ENCODE data around the gene RABGAP1L. TPM values are rescaled to one million over a fixed set of nuclear protein-coding genes. Genes with fewer than 3 reads are reported as not detected.

The RABGAP1L gene
- polyA plus RNA-seq, 1 donor (not counting 4 experiments of a cell fraction or from before 2014, with no cell fraction given): 24.2 TPM

- FAIRE-seq (no peak), DNase-seq (ENCODE audit: low read depth, low spot score) (no peak)
- no peak overlapping the region for H2AFZ ChIP-seq (ENCODE audit: control insufficient read depth, low read length)
- H3K9me1 ChIP-seq (ENCODE audit: control insufficient read depth, extremely low read depth, insufficient read depth, low read length): no peaks in the 10 kb centered on the region
- no peak overlapping the region for H3K4me3 ChIP-seq (ENCODE audit: control insufficient read depth in 2 of 3, extremely low read depth in 1 of 3, insufficient read depth in 2 of 3, low read depth in 1 of 3, low read length in 3 of 3)
- TF ChIP-seq EZH2 (IDR thresholded peaks at IDR 0.05; ENCODE audit: low read length): no peak
- no peak for TF ChIP-seq CTCF (optimal IDR thresholded peaks at IDR 0.05 in 1 of 3, IDR thresholded peaks at IDR 0.05 in 1 of 3, conservative IDR thresholded peaks at IDR 0.05 in 1 of 3; ENCODE audit: extremely low read depth in 1 of 3, insufficient read depth in 2 of 3, low read length in 3 of 3)
- peaks cover 3% of the 10 kb centered on the region for H3K4me1 ChIP-seq (ENCODE audit: control insufficient read depth, extremely low read depth, insufficient read depth, low read length)
- H3K36me3 ChIP-seq (ENCODE audit: control insufficient read depth in 2 of 2, extremely low read depth in 1 of 2, insufficient read depth in 2 of 2, low read length in 2 of 2): no peaks in the 10 kb centered on the region
- H3K9me3 ChIP-seq (ENCODE audit: control insufficient read depth, low read depth, low read length): no peaks in the 10 kb centered on the region
- H3K27ac ChIP-seq (ENCODE audit: control insufficient read depth, insufficient read depth, low read length): no peak overlapping the region
- H4K20me1 ChIP-seq (ENCODE audit: control insufficient read depth, extremely low read depth, insufficient read depth, low read length): no peaks in the 10 kb centered on the region
- H3K9ac ChIP-seq (ENCODE audit: control insufficient read depth, extremely low read depth, insufficient read depth, low read length): no peak overlapping the region
- H3K79me2 ChIP-seq (ENCODE audit: control insufficient read depth, insufficient read depth, low read length): peaks cover 53% of the 10 kb centered on the region
- dilution Hi-C loops (cut with MboI; ENCODE audit: extremely low pct_ligation_motif_present, low sequenced_read_pairs): no loop called here
- H3K4me2 ChIP-seq (ENCODE audit: control insufficient read depth, extremely low read depth, insufficient read depth, low read depth, low read length): no peak overlapping the region
- H3K27me3 ChIP-seq (ENCODE audit: control insufficient read depth, extremely low read depth, insufficient read depth, low read length): no peaks in the 10 kb centered on the region
These were observed 6.3 kb downstream of the RABGAP1L start for GRCh38 chr1:174165471-174166137.

GRCh38 chr1:174166530-174167264 is 7.4 kb downstream of the RABGAP1L start:
- no peaks in the 10 kb centered on the region for H3K9me1 ChIP-seq (ENCODE audit: control insufficient read depth, extremely low read depth, insufficient read depth, low read length)
- no peak overlapping the region for H2AFZ ChIP-seq (ENCODE audit: control insufficient read depth, low read length)
- no peak overlapping the region for H3K4me3 ChIP-seq (ENCODE audit: control insufficient read depth in 2 of 3, extremely low read depth in 1 of 3, insufficient read depth in 2 of 3, low read depth in 1 of 3, low read length in 3 of 3)
- no peaks in the 10 kb centered on the region for H3K4me1 ChIP-seq (ENCODE audit: control insufficient read depth, extremely low read depth, insufficient read depth, low read length)
- no peaks in the 10 kb centered on the region for H3K9me3 ChIP-seq (ENCODE audit: control insufficient read depth, low read depth, low read length)
- no peak overlapping the region for H3K4me2 ChIP-seq (ENCODE audit: control insufficient read depth, extremely low read depth, insufficient read depth, low read depth, low read length)
- H3K79me2 ChIP-seq (ENCODE audit: control insufficient read depth, insufficient read depth, low read length): peaks cover 48% of the 10 kb centered on the region
- no peaks in the 10 kb centered on the region for H4K20me1 ChIP-seq (ENCODE audit: control insufficient read depth, extremely low read depth, insufficient read depth, low read length)
- H3K9ac ChIP-seq (ENCODE audit: control insufficient read depth, extremely low read depth, insufficient read depth, low read length): no peak overlapping the region
- H3K36me3 ChIP-seq (ENCODE audit: control insufficient read depth in 2 of 2, extremely low read depth in 1 of 2, insufficient read depth in 2 of 2, low read length in 2 of 2): no peaks in the 10 kb centered on the region
- DNase-seq (ENCODE audit: low read depth, low spot score) (no peak), FAIRE-seq (no peak)
- TF ChIP-seq EZH2 (IDR thresholded peaks at IDR 0.05; ENCODE audit: low read length): no peak
- no peak for TF ChIP-seq CTCF (optimal IDR thresholded peaks at IDR 0.05 in 1 of 3, IDR thresholded peaks at IDR 0.05 in 1 of 3, conservative IDR thresholded peaks at IDR 0.05 in 1 of 3; ENCODE audit: extremely low read depth in 1 of 3, insufficient read depth in 2 of 3, low read length in 3 of 3)
- dilution Hi-C loops (cut with MboI; ENCODE audit: extremely low pct_ligation_motif_present, low sequenced_read_pairs): no loop called here
- no peak overlapping the region for H3K27ac ChIP-seq (ENCODE audit: control insufficient read depth, insufficient read depth, low read length)
- no peaks in the 10 kb centered on the region for H3K27me3 ChIP-seq (ENCODE audit: control insufficient read depth, extremely low read depth, insufficient read depth, low read length)

Measured in keratinocyte (primary cell).